ENCODE measurements around the gene MNX1. TPM values are rescaled to one million over a fixed set of nuclear protein-coding genes. Genes with fewer than 3 reads are reported as not detected.

The MNX1 gene
- total RNA-seq, 2 donors from 2014 or later, result 14.3 to 39.6 TPM

DNA sequence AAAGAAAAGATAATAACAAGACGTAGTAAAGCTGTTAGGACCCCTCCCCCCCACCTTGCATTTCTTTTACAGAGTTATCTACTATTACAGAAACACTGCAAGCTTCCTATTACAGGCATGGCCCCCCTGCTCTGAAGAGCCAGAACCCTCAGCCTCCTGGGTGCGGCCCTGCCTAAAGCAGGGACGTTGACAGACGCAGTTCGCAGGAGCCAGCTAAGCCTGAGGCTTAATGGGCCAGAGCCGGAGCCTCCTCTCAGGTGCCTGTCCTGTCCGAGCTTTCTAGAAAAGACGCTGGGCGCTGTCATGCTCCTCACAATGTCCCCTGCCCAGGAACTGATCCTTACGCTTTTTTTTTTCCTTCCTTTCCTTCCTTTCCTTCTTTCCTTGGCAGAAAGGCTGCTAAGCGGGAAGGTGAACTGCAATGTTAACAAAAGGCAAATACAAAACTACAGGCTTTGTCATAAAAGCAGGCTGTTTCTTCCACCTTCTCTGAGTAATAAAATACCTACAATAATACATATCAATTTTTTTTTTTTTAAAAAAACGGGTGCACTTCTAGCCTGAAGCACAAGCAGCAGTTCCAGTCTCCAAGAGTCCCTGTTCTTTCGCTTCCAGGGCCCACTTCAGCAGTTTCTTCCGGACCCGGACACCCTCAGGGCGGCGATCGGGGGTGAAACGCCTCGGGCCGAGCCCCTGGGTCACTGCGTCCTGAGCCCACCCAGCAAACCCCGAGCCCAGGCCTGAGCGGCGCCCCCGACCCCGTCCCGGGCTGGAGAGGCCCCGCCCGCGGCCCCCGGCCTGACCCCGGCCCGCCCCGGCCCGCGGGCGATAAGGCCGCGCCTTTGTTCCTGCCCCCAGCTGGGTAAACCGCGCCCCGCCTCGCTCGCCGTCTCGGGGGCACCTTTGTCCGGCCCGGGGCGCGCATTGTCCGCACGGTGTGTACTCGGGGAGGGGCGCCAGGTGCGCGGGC lies 11.2 kb downstream of the MNX1 start:
- DNase-seq, result peak in 2 of 4 donors; percentile 31 to 56
- 7 to 12% methylated on average over 22 to 49 of the region's 57 CpGs for WGBS, 2 donors
- H3K27me3 ChIP-seq, result no peaks in the 10 kb centered on the region
- H3K9me3 ChIP-seq, result no peaks in the 10 kb centered on the region
- no peaks in the 10 kb centered on the region for H3K36me3 ChIP-seq (replicated peaks in 1 of 2; ENCODE audit: insufficient read depth in 1 of 2, low read depth in 2 of 2)
- ATAC-seq, result peak; percentile 61
- peak overlapping the region; percentile 67 to 69 for H3K4me3 ChIP-seq
- intact Hi-C loops (cut with DNase I), result no loop called here
- peak overlapping the region; percentile 79 to 94 (median 90) for H3K27ac ChIP-seq
- TF ChIP-seq, protein P1, sequence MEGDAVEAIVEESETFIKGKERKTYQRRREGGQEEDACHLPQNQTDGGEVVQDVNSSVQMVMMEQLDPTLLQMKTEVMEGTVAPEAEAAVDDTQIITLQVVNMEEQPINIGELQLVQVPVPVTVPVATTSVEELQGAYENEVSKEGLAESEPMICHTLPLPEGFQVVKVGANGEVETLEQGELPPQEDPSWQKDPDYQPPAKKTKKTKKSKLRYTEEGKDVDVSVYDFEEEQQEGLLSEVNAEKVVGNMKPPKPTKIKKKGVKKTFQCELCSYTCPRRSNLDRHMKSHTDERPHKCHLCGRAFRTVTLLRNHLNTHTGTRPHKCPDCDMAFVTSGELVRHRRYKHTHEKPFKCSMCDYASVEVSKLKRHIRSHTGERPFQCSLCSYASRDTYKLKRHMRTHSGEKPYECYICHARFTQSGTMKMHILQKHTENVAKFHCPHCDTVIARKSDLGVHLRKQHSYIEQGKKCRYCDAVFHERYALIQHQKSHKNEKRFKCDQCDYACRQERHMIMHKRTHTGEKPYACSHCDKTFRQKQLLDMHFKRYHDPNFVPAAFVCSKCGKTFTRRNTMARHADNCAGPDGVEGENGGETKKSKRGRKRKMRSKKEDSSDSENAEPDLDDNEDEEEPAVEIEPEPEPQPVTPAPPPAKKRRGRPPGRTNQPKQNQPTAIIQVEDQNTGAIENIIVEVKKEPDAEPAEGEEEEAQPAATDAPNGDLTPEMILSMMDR (IDR thresholded peaks at IDR 0.05), result no peak
- TF ChIP-seq POLR2A (IDR thresholded peaks at IDR 0.05), result peak in 2 of 3 donors; percentile 2 to 16
- H3K4me1 ChIP-seq, result peaks cover 21% of the 10 kb centered on the region

DNA sequence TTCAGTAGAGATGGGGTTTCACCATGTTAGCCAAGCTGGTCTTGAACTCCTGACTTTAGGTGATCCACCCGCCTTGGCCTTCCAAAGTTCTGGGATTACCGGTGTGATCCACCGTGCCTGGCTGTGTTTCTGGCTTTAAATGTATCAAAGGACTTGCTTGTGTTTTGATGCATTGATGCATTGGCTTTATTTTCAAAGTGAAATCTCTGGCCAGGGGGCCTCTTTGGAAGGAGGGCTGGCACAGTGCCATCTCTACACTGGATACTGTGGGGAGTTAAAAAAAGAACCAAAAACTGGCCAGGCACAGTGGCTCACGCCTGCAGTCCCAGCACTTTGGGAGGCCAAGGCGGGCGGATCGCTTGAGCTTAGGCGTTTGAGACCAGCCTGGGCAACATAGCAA lies 16.0 kb downstream of the MNX1 start:
- Histone ChIP-seq H3K27me3 (no peaks in the 10 kb centered on the region), H3K36me3 (replicated peaks in 1 of 2; ENCODE audit: insufficient read depth in 1 of 2, low read depth in 2 of 2) (no peaks in the 10 kb centered on the region), H3K27ac (peak overlapping the region in 3 of 4 donors; percentile 66 to 77 (median 77)), H3K4me1 (peaks cover 35% of the 10 kb centered on the region), H3K4me3 (no peak overlapping the region), H3K9me3 (no peaks in the 10 kb centered on the region)
- DNase-seq (peak in 1 of 4 donors; percentile 17), ATAC-seq (no peak)
- intact Hi-C loops (cut with DNase I), result no loop called here
- WGBS, 2 donors, result 77 to 83% methylated on average over 8 of the region's 8 CpGs
- TF ChIP-seq, protein P1 (IDR thresholded peaks at IDR 0.05), result no peak
- TF ChIP-seq POLR2A (IDR thresholded peaks at IDR 0.05), result no peak

DNA sequence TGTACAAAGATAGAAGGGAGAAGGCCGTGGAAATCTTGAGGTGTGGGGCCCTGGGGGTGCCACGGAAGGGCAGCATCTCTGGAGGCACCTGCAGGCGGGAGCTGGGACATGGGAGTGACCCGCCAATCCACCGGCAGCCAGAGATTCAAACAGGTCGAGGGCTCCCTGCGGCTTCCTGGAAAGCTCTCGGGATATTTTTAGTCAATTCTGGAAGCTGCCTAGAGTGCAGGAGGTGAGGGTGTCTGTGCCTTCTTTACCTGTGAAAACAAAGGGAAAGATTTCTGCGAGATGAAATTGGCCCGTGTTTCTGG lies 16.6 kb downstream of the MNX1 start:
- TF ChIP-seq, protein P1 (IDR thresholded peaks at IDR 0.05), result no peak
- no peak for TF ChIP-seq POLR2A (IDR thresholded peaks at IDR 0.05)
- ATAC-seq, result peak; percentile 20
- peak overlapping the region in 3 of 4 donors; percentile 66 to 77 (median 77) for H3K27ac ChIP-seq
- WGBS, 2 donors, result 14 to 35% methylated on average over 6 to 10 of the region's 10 CpGs
- H3K4me3 ChIP-seq, result no peak overlapping the region
- no peaks in the 10 kb centered on the region for H3K27me3 ChIP-seq
- H3K36me3 ChIP-seq (replicated peaks in 1 of 2; ENCODE audit: insufficient read depth in 1 of 2, low read depth in 2 of 2), result no peaks in the 10 kb centered on the region
- intact Hi-C loops (cut with DNase I), result no loop called here
- peak in 2 of 4 donors; percentile 30 to 31 for DNase-seq
- peaks cover 32% of the 10 kb centered on the region for H3K4me1 ChIP-seq
- no peaks in the 10 kb centered on the region for H3K9me3 ChIP-seq

DNA sequence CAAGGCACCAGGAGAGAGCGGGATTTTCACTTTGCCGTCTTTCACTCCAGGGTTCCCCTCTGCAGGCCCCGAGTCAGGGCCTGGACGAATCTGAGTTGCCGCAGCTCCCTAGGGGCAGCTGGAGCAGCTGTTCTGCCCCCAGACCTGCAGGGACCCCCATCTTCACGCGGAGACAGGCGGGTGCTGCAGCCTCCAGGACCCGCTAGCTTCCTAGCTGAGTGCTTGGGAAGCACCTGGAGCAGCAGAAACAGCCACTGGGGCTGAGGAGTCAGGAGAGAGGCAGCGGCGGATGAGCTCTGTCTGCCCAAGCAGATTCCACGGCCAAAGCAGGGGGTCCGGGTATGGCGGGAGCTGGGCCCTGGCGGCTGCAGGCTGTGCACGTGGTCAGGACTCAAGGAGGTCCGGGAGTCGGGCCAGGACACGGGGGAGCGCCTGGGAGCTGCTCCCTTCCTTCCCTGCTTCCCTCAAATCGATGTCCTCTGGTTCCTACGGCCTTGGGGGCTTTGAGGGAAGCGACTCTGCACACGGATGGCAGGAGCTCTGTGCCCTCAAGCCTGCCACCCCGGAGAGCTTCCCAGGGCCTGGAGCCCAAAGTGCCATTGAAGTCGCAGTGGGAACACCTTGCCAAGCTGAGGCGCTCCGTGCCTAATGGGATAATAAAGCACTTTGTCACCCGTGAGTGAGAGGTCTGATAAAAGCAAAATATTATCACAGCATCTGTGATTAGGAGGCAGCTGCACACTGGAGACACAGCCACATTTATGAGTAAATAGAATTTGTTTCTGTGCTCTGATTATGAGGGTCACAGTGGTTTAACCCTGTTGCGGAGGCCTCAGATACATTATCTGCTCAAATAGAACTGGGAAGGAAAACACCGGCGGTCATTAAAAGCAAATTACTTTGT lies 17.2 kb downstream of the MNX1 start:
- Histone ChIP-seq H3K27me3 (no peaks in the 10 kb centered on the region), H3K4me3 (no peak overlapping the region), H3K27ac (peak overlapping the region in 3 of 4 donors; percentile 66 to 77 (median 77)), H3K36me3 (replicated peaks in 1 of 2; ENCODE audit: insufficient read depth in 1 of 2, low read depth in 2 of 2) (no peaks in the 10 kb centered on the region), H3K4me1 (peaks cover 31% of the 10 kb centered on the region), H3K9me3 (no peaks in the 10 kb centered on the region)
- WGBS, 2 donors, result 39 to 56% methylated on average over 17 to 32 of the region's 32 CpGs
- TF ChIP-seq, protein P1 (IDR thresholded peaks at IDR 0.05), result no peak
- peak in 1 of 3 donors; percentile 31 for TF ChIP-seq POLR2A (IDR thresholded peaks at IDR 0.05)
- ATAC-seq (peak; percentile 76), DNase-seq (peak in 3 of 4 donors; percentile 62 to 74 (median 69))
- intact Hi-C loops (cut with DNase I), result no loop called here

Data from body of pancreas (tissue), 4 donors.